Measurements from ENCODE around the gene DTX2. TPM values are rescaled to one million over a fixed set of nuclear protein-coding genes. Genes with fewer than 3 reads are reported as not detected.
A peak's percentile ranks its signal among the peaks of the same experiment; 100 is the strongest.
"Not testable (repeated sequence)": the region's sequence is repeated elsewhere in the genome, so short reads cannot be mapped to it uniquely, and the experiment has no call there.

The DTX2 gene
- total and polyA plus RNA-seq, 10 donors, result 17.9 to 60.6 (median 42.9) TPM

DNA sequence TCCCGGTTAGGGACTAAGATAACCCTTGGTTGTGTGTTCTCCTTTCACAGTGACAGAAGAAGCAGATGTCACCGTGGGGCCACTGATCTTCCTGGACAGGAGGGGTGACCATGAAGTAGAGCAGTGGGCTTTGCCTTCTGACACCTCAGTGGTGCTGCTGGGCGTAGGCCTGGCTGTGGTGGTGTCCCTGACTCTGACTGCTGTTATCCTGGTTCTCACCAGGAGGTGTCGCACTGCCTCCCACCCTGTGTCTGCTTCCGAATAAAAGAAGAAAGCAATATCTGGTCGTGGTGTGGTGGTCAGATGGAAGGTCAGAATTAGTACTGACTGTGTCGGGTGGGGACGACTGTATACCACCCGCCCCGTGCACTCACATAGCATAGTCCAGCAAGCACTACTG is 19.7 kb upstream of the DTX2 start:
- H3K27me3 ChIP-seq (replicated peaks in 1 of 7); intact Hi-C loops (cut with DNase I; ENCODE audit: low total_unique reads); DNase-seq; H3K4me3 ChIP-seq; H3K9me3 ChIP-seq; H3K27ac ChIP-seq; H3K36me3 ChIP-seq: not testable (repeated sequence)
- 55 to 100% (median 100%) methylated on average over 1 to 2 of the region's 10 CpGs; no CpG with 5 or more reads in 1 of the 5 donors for WGBS, 5 donors
- TF ChIP-seq, protein P1, sequence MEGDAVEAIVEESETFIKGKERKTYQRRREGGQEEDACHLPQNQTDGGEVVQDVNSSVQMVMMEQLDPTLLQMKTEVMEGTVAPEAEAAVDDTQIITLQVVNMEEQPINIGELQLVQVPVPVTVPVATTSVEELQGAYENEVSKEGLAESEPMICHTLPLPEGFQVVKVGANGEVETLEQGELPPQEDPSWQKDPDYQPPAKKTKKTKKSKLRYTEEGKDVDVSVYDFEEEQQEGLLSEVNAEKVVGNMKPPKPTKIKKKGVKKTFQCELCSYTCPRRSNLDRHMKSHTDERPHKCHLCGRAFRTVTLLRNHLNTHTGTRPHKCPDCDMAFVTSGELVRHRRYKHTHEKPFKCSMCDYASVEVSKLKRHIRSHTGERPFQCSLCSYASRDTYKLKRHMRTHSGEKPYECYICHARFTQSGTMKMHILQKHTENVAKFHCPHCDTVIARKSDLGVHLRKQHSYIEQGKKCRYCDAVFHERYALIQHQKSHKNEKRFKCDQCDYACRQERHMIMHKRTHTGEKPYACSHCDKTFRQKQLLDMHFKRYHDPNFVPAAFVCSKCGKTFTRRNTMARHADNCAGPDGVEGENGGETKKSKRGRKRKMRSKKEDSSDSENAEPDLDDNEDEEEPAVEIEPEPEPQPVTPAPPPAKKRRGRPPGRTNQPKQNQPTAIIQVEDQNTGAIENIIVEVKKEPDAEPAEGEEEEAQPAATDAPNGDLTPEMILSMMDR (IDR thresholded peaks at IDR 0.05 in 8 of 11, conservative IDR thresholded peaks at IDR 0.05 in 3 of 11), result peak in 1 of 11 experiments; percentile 13
- peaks cover 0 to 12% (median 4%) of the 10 kb centered on the region in 6 donors for H3K4me1 ChIP-seq

DNA sequence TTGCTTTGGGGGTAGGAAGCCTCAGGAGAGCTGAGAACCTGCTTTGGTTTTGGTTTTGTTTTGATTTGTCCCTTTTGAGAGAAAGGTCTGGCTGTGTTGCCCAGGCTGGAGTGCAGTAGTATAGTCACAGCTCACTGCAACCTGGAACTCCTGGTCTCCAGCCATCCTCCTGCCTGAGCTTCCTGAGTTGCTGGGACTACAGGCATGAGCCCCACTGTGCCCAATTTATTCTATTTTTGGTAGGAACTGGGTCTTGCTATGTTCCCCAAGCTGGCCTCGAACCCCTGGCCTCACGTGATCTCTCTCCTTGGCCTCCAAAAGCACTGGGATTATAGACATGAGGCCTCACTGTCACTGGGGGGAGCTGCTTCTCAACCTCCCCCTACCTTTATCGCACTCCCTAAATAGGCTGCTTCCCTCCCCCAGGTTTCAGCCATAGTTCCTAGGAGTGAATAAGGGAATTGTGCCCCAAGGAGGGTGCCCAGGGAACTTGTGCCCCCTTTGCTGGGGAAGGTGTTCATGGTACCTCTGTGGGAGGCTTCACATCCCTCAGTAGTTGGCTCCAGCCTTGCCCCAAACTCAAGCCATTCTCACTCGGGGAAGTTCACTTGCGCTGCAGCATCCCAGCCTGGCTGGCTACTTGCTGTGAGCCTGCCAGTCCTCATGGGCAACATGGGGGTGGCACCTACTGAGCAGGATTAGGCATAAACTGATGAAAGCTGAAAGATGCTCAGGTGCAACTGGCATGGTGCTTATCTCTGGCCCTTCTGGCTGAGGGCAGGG is 18.7 kb upstream of the DTX2 start:
- H3K36me3 ChIP-seq; DNase-seq; H3K27me3 ChIP-seq (replicated peaks in 1 of 7); H3K9me3 ChIP-seq; H3K27ac ChIP-seq; H3K4me3 ChIP-seq; intact Hi-C loops (cut with DNase I; ENCODE audit: low total_unique reads): not testable (repeated sequence)
- peaks cover 0 to 12% (median 4%) of the 10 kb centered on the region in 6 donors for H3K4me1 ChIP-seq
- 81 to 100% (median 94%) methylated on average over 2 to 5 of the region's 5 CpGs for WGBS, 5 donors

DNA sequence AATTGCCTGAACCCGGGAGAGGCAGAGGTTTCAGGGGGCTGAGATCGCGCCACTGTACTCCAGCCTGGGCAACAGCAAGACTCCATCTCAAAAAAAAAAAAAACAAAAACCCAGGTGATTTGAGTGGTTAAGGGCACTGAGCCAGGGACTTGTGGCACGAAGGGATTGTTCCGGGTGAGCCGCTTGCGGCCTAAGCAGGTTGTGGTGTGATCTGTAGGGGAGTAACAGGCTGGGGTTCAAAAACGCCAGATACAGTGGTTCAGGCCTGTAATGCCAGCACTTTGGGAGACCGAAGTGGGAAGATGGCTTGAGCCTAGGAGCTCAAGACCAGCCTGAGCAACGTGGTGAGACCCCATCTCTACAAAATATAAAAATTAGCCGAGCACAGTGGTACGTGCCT is 17.7 kb upstream of the DTX2 start:
- H3K36me3 ChIP-seq, DNase-seq: not testable (repeated sequence)

GRCh38 chr7:76445577-76446008 is 15.9 kb upstream of the DTX2 start:
- intact Hi-C loops (cut with DNase I; ENCODE audit: low total_unique reads); H3K36me3 ChIP-seq; H3K27me3 ChIP-seq (replicated peaks in 1 of 7); DNase-seq; H3K9me3 ChIP-seq: not testable (repeated sequence)
- peak overlapping the region in 7 of 8 donors; percentile 51 to 86 (median 78) for H3K27ac ChIP-seq
- peak overlapping the region in 1 of 8 donors; percentile 28 for H3K4me3 ChIP-seq
- peaks cover 0 to 12% (median 4%) of the 10 kb centered on the region in 6 donors for H3K4me1 ChIP-seq
- 0 to 1% (median 0%) methylated on average over 4 of the region's 5 CpGs for WGBS, 5 donors

More for the DNA sequence above, 17.7 kb upstream of the DTX2 start:
- H3K4me3 ChIP-seq; H3K9me3 ChIP-seq; H3K27me3 ChIP-seq (replicated peaks in 1 of 7); intact Hi-C loops (cut with DNase I; ENCODE audit: low total_unique reads): not testable (repeated sequence)
- Histone ChIP-seq H3K4me1 (peaks cover 0 to 12% (median 4%) of the 10 kb centered on the region in 6 donors), H3K27ac (peak overlapping the region in 1 of 8 donors; percentile 86)
- WGBS, 5 donors, result 56 to 68% (median 62%) methylated on average over 3 to 10 of the region's 12 CpGs

GRCh38 chr7:76457017-76457416 is 4.5 kb upstream of the DTX2 start:
- H3K9me3 ChIP-seq; H3K4me3 ChIP-seq; H3K27me3 ChIP-seq (replicated peaks in 1 of 7); DNase-seq; intact Hi-C loops (cut with DNase I; ENCODE audit: low total_unique reads); H3K27ac ChIP-seq; H3K36me3 ChIP-seq; H3K4me1 ChIP-seq: not testable (repeated sequence)
- WGBS, 5 donors, result 40% methylated on average over 1 of the region's 4 CpGs; no CpG with 5 or more reads in 4 of the 5 donors

- DNase-seq; H3K27ac ChIP-seq; H3K36me3 ChIP-seq; H3K4me1 ChIP-seq; H3K4me3 ChIP-seq; H3K27me3 ChIP-seq (replicated peaks in 1 of 7); intact Hi-C loops (cut with DNase I; ENCODE audit: low total_unique reads); H3K9me3 ChIP-seq: not testable (repeated sequence)
- WGBS, 5 donors, result 52 to 71% (median 57%) methylated on average over 1 to 2 of the region's 4 CpGs
Measured at GRCh38 chr7:76458504-76458903, 3.0 kb upstream of the DTX2 start.

DNA sequence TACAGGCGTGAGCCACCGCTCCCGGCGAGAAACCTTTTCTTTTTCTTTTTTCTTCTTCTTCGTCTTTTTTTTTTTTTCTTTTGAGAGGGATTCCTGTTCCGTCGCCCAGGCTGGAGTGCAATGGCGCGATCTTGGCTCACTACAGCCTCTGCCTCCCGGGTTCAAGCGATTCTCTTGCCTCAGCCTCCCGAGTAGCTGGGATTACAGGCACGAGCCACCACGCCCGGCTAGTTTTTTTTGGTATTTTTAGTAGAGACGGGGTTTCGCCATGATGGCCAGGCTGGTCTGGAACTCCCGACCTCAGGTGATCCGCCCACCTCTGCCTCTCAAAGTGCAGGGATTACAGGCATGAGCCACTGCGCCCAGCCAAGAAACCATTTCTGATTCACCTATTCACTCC is 742 bp upstream of the DTX2 start:
- H3K36me3 ChIP-seq; H3K4me3 ChIP-seq; H3K27ac ChIP-seq; intact Hi-C loops (cut with DNase I; ENCODE audit: low total_unique reads); H3K9me3 ChIP-seq; H3K27me3 ChIP-seq (replicated peaks in 1 of 7): not testable (repeated sequence)
- 84 to 94% (median 90%) methylated on average over 10 to 15 of the region's 20 CpGs for WGBS, 5 donors
- H3K4me1 ChIP-seq, result peaks cover 0 to 10% (median 0%) of the 10 kb centered on the region in 6 donors
- peak; percentile 67 for DNase-seq

- intact Hi-C loops (cut with DNase I; ENCODE audit: low total_unique reads); H3K36me3 ChIP-seq; H3K4me3 ChIP-seq; DNase-seq; H3K27ac ChIP-seq; H3K27me3 ChIP-seq (replicated peaks in 1 of 7); H3K9me3 ChIP-seq: not testable (repeated sequence)
- no CpG with 5 or more reads among the region's 17 CpGs for WGBS, 5 donors
- H3K4me1 ChIP-seq, result peaks cover 0 to 15% (median 3%) of the 10 kb centered on the region in 6 donors
Measured at GRCh38 chr7:76462271-76462882, 868 bp downstream of the DTX2 start.

DNA sequence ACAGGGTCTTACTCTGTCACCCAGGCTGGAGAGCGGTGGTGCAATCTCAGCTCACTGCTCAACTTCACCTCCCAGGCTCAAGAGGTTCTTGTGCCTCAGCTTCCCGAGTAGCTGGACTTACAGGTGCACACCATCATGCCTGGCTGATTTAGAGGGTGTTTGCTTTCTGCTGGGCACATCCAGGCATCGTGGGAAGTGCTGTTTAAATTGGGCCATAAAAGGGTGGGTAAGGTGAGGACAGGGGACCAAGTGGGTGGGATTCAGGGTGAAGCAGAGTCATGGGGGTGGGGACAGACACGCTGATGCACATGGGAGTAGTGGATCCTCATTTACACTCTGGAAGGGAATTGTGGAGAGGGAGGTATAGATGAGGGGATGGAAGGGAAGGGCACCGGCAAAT is 3.5 kb downstream of the DTX2 start:
- H3K36me3 ChIP-seq, result peaks cover 0 to 15% (median 0%) of the 10 kb centered on the region in 6 donors
- H3K9me3 ChIP-seq; H3K4me3 ChIP-seq; DNase-seq; intact Hi-C loops (cut with DNase I; ENCODE audit: low total_unique reads); H3K27me3 ChIP-seq (replicated peaks in 1 of 7); H3K27ac ChIP-seq: not testable (repeated sequence)
- 83 to 96% (median 88%) methylated on average over 3 to 5 of the region's 5 CpGs for WGBS, 5 donors
- H3K4me1 ChIP-seq, result peaks cover 0 to 18% (median 3%) of the 10 kb centered on the region in 6 donors

DNA sequence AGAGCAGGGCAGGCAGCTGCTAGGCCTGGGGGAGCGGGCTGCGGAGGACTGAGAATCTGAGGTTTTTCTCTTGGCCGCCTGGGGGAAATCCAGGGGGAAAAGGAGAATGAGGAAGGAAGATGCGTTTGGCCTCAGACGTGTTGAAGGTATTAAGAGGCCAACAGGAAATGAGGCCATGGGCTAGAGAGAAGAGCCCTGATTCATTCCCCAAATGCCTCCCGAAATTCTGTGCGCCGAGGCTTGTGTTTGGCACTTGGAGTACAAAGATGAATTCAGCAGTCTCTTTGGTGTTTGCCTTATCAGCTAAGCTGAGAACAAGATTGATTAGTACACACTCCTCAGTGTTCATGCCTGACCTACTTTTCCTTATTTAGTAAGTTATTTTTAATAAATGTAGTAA is 4.4 kb downstream of the DTX2 start:
- H3K9me3 ChIP-seq; H3K27me3 ChIP-seq (replicated peaks in 1 of 7); H3K27ac ChIP-seq; intact Hi-C loops (cut with DNase I; ENCODE audit: low total_unique reads); DNase-seq; H3K4me3 ChIP-seq: not testable (repeated sequence)
- no CpG with 5 or more reads among the region's 8 CpGs for WGBS, 5 donors
- peaks cover 0 to 18% (median 3%) of the 10 kb centered on the region in 6 donors for H3K4me1 ChIP-seq
- peaks cover 0 to 17% (median 0%) of the 10 kb centered on the region in 6 donors for H3K36me3 ChIP-seq
